HFF-Myc (cell line): ENCODE results near the gene PILRA.

Experiments
- DNase-seq: peaks from one replicate; pipeline ENCODE4 v3.0.0-alpha.2; 2011; ENCODE audit warnings: low read depth; ENCODE audit errors: extremely low read depth
- H3K4me3 ChIP-seq: replicated peaks from 2 replicates; pipeline ENCODE4 v1.5.1; 2011; ENCODE audit warnings: low read depth, mild to moderate bottlenecking, control low read depth, low read length
- CTCF ChIP-seq: IDR thresholded peaks from 2 replicates; pipeline ENCODE4 v1.5.1; 2012; ENCODE audit warnings: mild to moderate bottlenecking, low read depth, low read length, control low read depth; ENCODE audit errors: missing control alignments

Gene PILRA

DNA sequence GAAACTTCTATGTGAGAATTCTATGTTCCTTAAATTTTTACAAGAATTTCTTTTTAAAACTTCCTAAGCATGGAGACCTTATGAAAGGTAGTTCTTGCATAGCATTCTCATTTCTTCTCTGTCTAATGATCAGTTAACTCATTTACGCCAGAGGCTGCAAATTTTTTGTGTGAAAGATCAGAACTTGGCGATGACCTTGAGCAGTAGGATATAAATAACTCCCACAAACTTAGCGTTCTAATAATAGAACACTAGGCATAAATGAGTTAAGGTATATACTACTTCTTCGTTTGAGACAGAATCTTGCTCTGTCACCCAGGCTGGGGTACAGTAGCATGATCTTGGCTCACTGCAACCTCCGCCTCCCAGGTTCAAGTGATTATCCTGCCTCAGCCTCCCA, 13.7 kb downstream of the PILRA start:
- H3K4me3 ChIP-seq, result no peak overlapping the region
- TF ChIP-seq CTCF, result no peak
- DNase-seq, result no peak

DNA sequence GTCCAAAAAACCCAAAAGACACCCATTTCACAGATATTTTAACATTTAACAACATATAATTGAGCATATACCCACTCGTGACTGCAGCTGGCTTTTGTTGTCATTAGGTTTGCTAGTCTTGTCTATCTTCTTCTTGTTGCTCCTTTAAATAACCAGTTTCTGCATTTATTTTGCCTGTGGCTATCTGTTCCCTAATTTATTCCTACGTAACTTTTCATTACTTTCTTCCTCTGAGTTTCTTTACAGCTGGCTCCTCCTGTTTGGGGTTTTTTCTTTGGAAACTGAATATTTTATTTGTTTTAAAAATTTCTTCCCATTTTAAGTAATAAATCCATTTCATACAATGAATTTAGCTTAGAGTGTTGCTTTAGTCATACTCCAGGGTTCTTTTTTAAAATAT, 14.4 kb downstream of the PILRA start:
- no peak for TF ChIP-seq CTCF

GRCh38 chr7:100389437-100390088, 16.3 kb downstream of the PILRA start:
- no peak overlapping the region for H3K4me3 ChIP-seq
- no peak for TF ChIP-seq CTCF
- DNase-seq, result no peak

More for the DNA sequence above, 14.4 kb downstream of the PILRA start:
- DNase-seq, result no peak
- no peak overlapping the region for H3K4me3 ChIP-seq

DNA sequence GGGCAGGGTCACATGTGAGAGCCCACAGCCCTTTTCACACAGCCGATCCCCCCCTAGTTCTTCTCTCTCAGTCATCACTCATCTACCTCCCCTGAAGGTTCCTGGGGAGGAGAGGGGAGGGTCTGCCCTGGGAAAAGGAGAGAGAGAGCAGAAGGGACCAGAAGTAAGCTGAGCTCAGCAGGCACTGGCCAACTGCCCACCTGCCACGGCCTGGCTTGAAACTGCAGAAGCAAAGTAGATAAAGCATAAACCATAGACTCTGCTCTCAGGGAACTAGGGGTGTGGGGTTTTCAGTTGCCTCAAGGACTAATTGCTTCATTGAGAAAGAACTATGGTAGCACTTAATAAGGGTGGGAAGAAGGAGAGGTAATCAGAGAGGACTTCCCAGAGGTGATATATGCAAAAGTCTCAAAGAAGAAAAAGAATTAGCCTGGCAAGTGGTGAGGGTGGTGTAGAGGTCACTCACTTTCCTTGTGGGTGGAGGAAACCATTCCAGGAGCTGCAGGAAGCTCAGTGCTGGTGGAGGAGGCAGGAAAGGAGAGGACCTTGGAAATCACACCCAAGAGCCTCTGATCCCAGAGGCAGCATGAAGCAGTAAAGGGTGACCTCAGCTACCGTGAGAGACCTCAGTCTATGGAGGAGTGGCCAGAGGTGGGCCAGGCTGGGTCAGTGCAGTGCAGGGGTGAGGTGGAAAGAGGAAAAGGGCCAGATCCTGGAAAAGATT, 17.2 kb downstream of the PILRA start:
- H3K4me3 ChIP-seq, result no peak overlapping the region
- no peak for DNase-seq
- TF ChIP-seq CTCF, result no peak

- DNase-seq, result no peak
- H3K4me3 ChIP-seq, result no peak overlapping the region
- no peak for TF ChIP-seq CTCF
Measured at GRCh38 chr7:100393233-100393905, 20.1 kb downstream of the PILRA start.

- TF ChIP-seq CTCF, result no peak
- no peak for DNase-seq
- H3K4me3 ChIP-seq, result no peak overlapping the region
Measured at GRCh38 chr7:100394077-100394476, 20.8 kb downstream of the PILRA start.
